Measurements from ENCODE around the gene ZBTB16.

DNA sequence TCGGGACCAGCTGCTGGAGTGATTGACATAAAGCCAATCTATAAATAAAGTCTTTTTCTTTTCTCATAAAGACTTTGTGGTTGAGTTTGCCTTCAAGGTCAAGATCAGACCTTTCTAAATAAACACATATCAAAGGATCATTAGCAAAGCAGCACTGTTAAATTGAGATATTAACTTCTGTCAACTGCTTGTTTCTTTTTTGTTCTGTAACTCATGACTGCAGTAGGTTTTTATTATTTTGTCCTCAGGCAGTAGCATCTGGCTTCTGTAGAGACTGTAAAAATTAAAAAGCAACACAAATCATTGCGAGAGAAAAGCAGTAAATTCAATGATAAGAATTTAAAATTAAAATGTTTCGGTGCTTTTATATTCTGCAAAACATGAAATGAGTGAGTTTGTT, 159.0 kb downstream of the ZBTB16 start:
- TF ChIP-seq, protein P1, sequence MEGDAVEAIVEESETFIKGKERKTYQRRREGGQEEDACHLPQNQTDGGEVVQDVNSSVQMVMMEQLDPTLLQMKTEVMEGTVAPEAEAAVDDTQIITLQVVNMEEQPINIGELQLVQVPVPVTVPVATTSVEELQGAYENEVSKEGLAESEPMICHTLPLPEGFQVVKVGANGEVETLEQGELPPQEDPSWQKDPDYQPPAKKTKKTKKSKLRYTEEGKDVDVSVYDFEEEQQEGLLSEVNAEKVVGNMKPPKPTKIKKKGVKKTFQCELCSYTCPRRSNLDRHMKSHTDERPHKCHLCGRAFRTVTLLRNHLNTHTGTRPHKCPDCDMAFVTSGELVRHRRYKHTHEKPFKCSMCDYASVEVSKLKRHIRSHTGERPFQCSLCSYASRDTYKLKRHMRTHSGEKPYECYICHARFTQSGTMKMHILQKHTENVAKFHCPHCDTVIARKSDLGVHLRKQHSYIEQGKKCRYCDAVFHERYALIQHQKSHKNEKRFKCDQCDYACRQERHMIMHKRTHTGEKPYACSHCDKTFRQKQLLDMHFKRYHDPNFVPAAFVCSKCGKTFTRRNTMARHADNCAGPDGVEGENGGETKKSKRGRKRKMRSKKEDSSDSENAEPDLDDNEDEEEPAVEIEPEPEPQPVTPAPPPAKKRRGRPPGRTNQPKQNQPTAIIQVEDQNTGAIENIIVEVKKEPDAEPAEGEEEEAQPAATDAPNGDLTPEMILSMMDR (IDR thresholded peaks at IDR 0.05; ENCODE audit: borderline replicate concordance, extremely low read depth, low read length, poor library complexity, severe bottlenecking): no peak
- no peak for TF ChIP-seq EZH2 (IDR thresholded peaks at IDR 0.05; ENCODE audit: borderline replicate concordance, low read depth, low read length, severe bottlenecking)

All from DND-41 (cell line).